ENCODE results near the gene SUSD6. TPM values are rescaled to one million over a fixed set of nuclear protein-coding genes. Genes with fewer than 3 reads are reported as not detected.
"Not testable (repeated sequence)": the region's sequence is repeated elsewhere in the genome, so short reads cannot be mapped to it uniquely, and the experiment has no call there.

The SUSD6 gene
- total RNA-seq, 1 experiment from 2014 or later = 21.5 TPM

- POLR2A ChIA-PET = no interaction called here
- no peak overlapping the region for H3K4me3 Mint-ChIP-seq (ENCODE audit: unreplicated experiment)
- BruUV-seq (replicated peaks) = no TSS peak
Observed at GRCh38 chr14:69593018-69593677, 18.2 kb upstream of the SUSD6 start.

GRCh38 chr14:69594846-69595245 lies 16.6 kb upstream of the SUSD6 start:
- no peak overlapping the region for H3K4me3 ChIP-seq (ENCODE audit: low read depth, low read length)
- intact Hi-C loops (cut with micrococcal nuclease; ENCODE audit: unreplicated experiment) = no loop called here
- no peak overlapping the region for H3K27ac Mint-ChIP-seq (ENCODE audit: unreplicated experiment)
- no peaks in the 10 kb centered on the region for H3K36me3 Mint-ChIP-seq (ENCODE audit: insufficient read depth, unreplicated experiment)
- ChIA-PET CTCF (no interaction called here), POLR2A (no interaction called here)
- H3K27me3 Mint-ChIP-seq (ENCODE audit: insufficient read depth, unreplicated experiment) = no peaks in the 10 kb centered on the region
- H3K9me3 ChIP-seq = no peaks in the 10 kb centered on the region
- no peak for DNase-seq
- no peak overlapping the region for H3K4me3 Mint-ChIP-seq (ENCODE audit: unreplicated experiment)
- no peak for TF ChIP-seq CTCF (IDR thresholded peaks at IDR 0.05; ENCODE audit: insufficient read depth in 1 of 2, low read depth in 1 of 2, low read length in 1 of 2, severe bottlenecking in 1 of 2, unreplicated experiment in 1 of 2)
- no peaks in the 10 kb centered on the region for H3K9me3 Mint-ChIP-seq (ENCODE audit: unreplicated experiment)
- H3K4me1 Mint-ChIP-seq (ENCODE audit: low read depth, unreplicated experiment) = no peaks in the 10 kb centered on the region
- no peaks in the 10 kb centered on the region for H3K27me3 ChIP-seq (replicated peaks; ENCODE audit: control insufficient read depth, insufficient read depth, low read length)
- BruUV-seq (replicated peaks) = no TSS peak
- no peaks in the 10 kb centered on the region for H3K36me3 ChIP-seq (ENCODE audit: control insufficient read depth, insufficient read depth, low read length)
- no peaks in the 10 kb centered on the region for H3K4me1 ChIP-seq

More at GRCh38 chr14:69593018-69593677, 18.2 kb upstream of the SUSD6 start:
- Mint-ChIP-seq H3K9me3 (ENCODE audit: unreplicated experiment) (no peaks in the 10 kb centered on the region), H3K27me3 (ENCODE audit: insufficient read depth, unreplicated experiment) (no peaks in the 10 kb centered on the region), H3K36me3 (ENCODE audit: insufficient read depth, unreplicated experiment) (no peaks in the 10 kb centered on the region), H3K27ac (ENCODE audit: unreplicated experiment) (no peak overlapping the region), H3K4me1 (ENCODE audit: low read depth, unreplicated experiment) (no peaks in the 10 kb centered on the region)
- DNase-seq = no peak
- H3K4me1 ChIP-seq = no peaks in the 10 kb centered on the region
- CTCF ChIA-PET = interaction anchor here (0.5 to 0.9 kb wide), 2 partner anchors 57 to 132 kb away, joined by 3 to 4 read pairs; no protein-coding TSS in a partner anchor
- no peaks in the 10 kb centered on the region for H3K9me3 ChIP-seq
- TF ChIP-seq CTCF (IDR thresholded peaks at IDR 0.05; ENCODE audit: insufficient read depth in 1 of 2, low read depth in 1 of 2, low read length in 1 of 2, severe bottlenecking in 1 of 2, unreplicated experiment in 1 of 2) = no peak
- intact Hi-C loops (cut with micrococcal nuclease; ENCODE audit: unreplicated experiment) = no loop called here
- H3K27me3 ChIP-seq (replicated peaks; ENCODE audit: control insufficient read depth, insufficient read depth, low read length) = no peaks in the 10 kb centered on the region
- H3K4me3 ChIP-seq (ENCODE audit: low read depth, low read length) = no peak overlapping the region
- H3K36me3 ChIP-seq (ENCODE audit: control insufficient read depth, insufficient read depth, low read length) = no peaks in the 10 kb centered on the region

- H3K4me3 Mint-ChIP-seq (ENCODE audit: unreplicated experiment) = no peak overlapping the region
- H3K9me3 Mint-ChIP-seq (ENCODE audit: unreplicated experiment) = no peaks in the 10 kb centered on the region
- Histone ChIP-seq H3K4me1 (no peaks in the 10 kb centered on the region), H3K36me3 (ENCODE audit: control insufficient read depth, insufficient read depth, low read length) (no peaks in the 10 kb centered on the region), H3K27me3 (replicated peaks; ENCODE audit: control insufficient read depth, insufficient read depth, low read length) (no peaks in the 10 kb centered on the region), H3K9me3 (no peaks in the 10 kb centered on the region), H3K4me3 (ENCODE audit: low read depth, low read length) (no peak overlapping the region)
- no TSS peak for BruUV-seq (replicated peaks)
- ChIA-PET POLR2A (no interaction called here), CTCF (no interaction called here)
- DNase-seq = no peak
- H3K36me3 Mint-ChIP-seq (ENCODE audit: insufficient read depth, unreplicated experiment) = no peaks in the 10 kb centered on the region
- intact Hi-C loops (cut with micrococcal nuclease; ENCODE audit: unreplicated experiment) = no loop called here
- H3K27ac Mint-ChIP-seq (ENCODE audit: unreplicated experiment) = no peak overlapping the region
- H3K4me1 Mint-ChIP-seq (ENCODE audit: low read depth, unreplicated experiment) = no peaks in the 10 kb centered on the region
- TF ChIP-seq CTCF (IDR thresholded peaks at IDR 0.05; ENCODE audit: insufficient read depth in 1 of 2, low read depth in 1 of 2, low read length in 1 of 2, severe bottlenecking in 1 of 2, unreplicated experiment in 1 of 2) = no peak
- no peaks in the 10 kb centered on the region for H3K27me3 Mint-ChIP-seq (ENCODE audit: insufficient read depth, unreplicated experiment)
Observed at GRCh38 chr14:69595336-69595735, 16.1 kb upstream of the SUSD6 start.

- H3K36me3 ChIP-seq (ENCODE audit: control insufficient read depth, insufficient read depth, low read length); H3K27me3 ChIP-seq (replicated peaks; ENCODE audit: control insufficient read depth, insufficient read depth, low read length); H3K4me1 Mint-ChIP-seq (ENCODE audit: low read depth, unreplicated experiment); POLR2A ChIA-PET; H3K4me1 ChIP-seq; DNase-seq; intact Hi-C loops (cut with micrococcal nuclease; ENCODE audit: unreplicated experiment); BruUV-seq (replicated peaks); H3K36me3 Mint-ChIP-seq (ENCODE audit: insufficient read depth, unreplicated experiment); H3K9me3 Mint-ChIP-seq (ENCODE audit: unreplicated experiment); H3K27me3 Mint-ChIP-seq (ENCODE audit: insufficient read depth, unreplicated experiment); H3K4me3 Mint-ChIP-seq (ENCODE audit: unreplicated experiment); H3K27ac Mint-ChIP-seq (ENCODE audit: unreplicated experiment); H3K9me3 ChIP-seq; H3K4me3 ChIP-seq (ENCODE audit: low read depth, low read length): not testable (repeated sequence)
- CTCF ChIA-PET = interaction anchor here (0.7 kb wide), 2 partner anchors 10 to 58 kb away, joined by 5 to 6 read pairs; no protein-coding TSS in a partner anchor
Observed at GRCh38 chr14:69599431-69599830, 12.0 kb upstream of the SUSD6 start.

Data from Caco-2 (cell line).